Ascending aorta (tissue), 2 donors: ENCODE results near the gene ICA1L. TPM values are rescaled to one million over a fixed set of nuclear protein-coding genes. Genes with fewer than 3 reads are reported as not detected.
"Not testable (repeated sequence)": the region's sequence is repeated elsewhere in the genome, so short reads cannot be mapped to it uniquely, and the experiment has no call there.

Source experiments
- DNase-seq, 2 donors: peaks; one replicate each; pipeline ENCODE4 v3.0.0-alpha.2; 2019; ENCODE audit warnings: low spot score in 2 of 2
- H3K27ac ChIP-seq, 2 donors: fragments of 200-600 bp; sonication (generic); one replicate each; pipeline ENCODE4 v1.5.1; 2016 to 2017; ENCODE audit warnings: mild to moderate bottlenecking in 1 of 2
- H3K27me3 ChIP-seq: fragments of 200-600 bp; sonication (generic); one replicate; pipeline ENCODE4 v1.5.1; 2017
- H3K36me3 ChIP-seq, 2 donors: fragments of 200-600 bp; sonication (generic); one replicate each; pipeline ENCODE4 v1.5.1; 2016
- H3K4me1 ChIP-seq, 2 donors: fragments of 200-600 bp; sonication (generic); one replicate each; pipeline ENCODE4 v1.5.1; 2016 to 2017; ENCODE audit warnings: mild to moderate bottlenecking in 1 of 2
- H3K4me3 ChIP-seq, 2 donors: fragments of 200-600 bp; sonication (generic); one replicate each; pipeline ENCODE4 v1.5.1; 2016 to 2017; ENCODE audit warnings: mild to moderate bottlenecking in 1 of 2
- H3K9me3 ChIP-seq, 2 donors: fragments of 200-600 bp; sonication (generic); one replicate each; pipeline ENCODE4 v1.5.1; 2016
- intact Hi-C: fragments of 100-400 bp; cut with DNase I; formaldehyde crosslinking; loops from one replicate; pipeline ENCODE4 v1.15.1; 2023
- total RNA-seq: library from RNA; depleted of rRNA; stranded (reverse); fragments of >200 nt; gene quantifications from one replicate; pipeline ENCODE4 v1.1.0, GENCODE V29; 2016
- TF ChIP-seq, protein P1 (sequence below), 3 experiments: fragments of 200-600 bp in 2 of 3; fragments of 450-650 bp in 1 of 3; sonication (generic) in 2 of 3; IDR thresholded peaks; one replicate each; pipeline ENCODE4 v1.5.1; 2016 to 2019; ENCODE audit warnings: antibody characterized with exemption in 3 of 3, mild to moderate bottlenecking in 1 of 3, moderate library complexity in 1 of 3

The ICA1L gene
- total RNA-seq, 1 donor from 2014 or later, result 0.43 TPM

DNA sequence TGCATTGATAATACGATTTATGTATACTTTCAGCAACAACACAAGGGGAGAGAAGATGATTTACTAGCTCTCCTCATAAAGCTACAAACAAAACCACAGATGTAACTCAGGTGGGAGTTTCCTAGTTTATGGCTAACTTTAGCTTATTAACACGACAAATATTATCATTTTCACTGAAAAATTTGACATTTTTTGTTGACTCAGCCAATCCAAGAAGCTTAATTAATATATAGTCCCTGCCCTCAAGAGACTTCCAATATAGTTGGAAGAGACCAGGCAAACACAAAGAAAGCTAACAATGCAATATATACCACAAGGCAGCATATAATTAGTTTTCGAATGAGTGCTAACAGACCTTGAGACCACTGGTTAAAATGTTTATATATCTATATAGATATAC is 39.1 kb upstream of the ICA1L start:
- peaks cover 0 to 4% of the 10 kb centered on the region in 2 donors for H3K36me3 ChIP-seq
- no peaks in the 10 kb centered on the region for H3K9me3 ChIP-seq
- H3K4me1 ChIP-seq, result peaks cover 0 to 11% of the 10 kb centered on the region in 2 donors
- H3K27ac ChIP-seq, result peak overlapping the region in 1 of 2 donors; percentile 82
- no peak for DNase-seq
- intact Hi-C loops, result loop anchor here (5.0 kb wide), 2 partner anchors 102 to 278 kb away; partner anchors contain the start of genes FAM117B and NBEAL1
- TF ChIP-seq, protein P1, sequence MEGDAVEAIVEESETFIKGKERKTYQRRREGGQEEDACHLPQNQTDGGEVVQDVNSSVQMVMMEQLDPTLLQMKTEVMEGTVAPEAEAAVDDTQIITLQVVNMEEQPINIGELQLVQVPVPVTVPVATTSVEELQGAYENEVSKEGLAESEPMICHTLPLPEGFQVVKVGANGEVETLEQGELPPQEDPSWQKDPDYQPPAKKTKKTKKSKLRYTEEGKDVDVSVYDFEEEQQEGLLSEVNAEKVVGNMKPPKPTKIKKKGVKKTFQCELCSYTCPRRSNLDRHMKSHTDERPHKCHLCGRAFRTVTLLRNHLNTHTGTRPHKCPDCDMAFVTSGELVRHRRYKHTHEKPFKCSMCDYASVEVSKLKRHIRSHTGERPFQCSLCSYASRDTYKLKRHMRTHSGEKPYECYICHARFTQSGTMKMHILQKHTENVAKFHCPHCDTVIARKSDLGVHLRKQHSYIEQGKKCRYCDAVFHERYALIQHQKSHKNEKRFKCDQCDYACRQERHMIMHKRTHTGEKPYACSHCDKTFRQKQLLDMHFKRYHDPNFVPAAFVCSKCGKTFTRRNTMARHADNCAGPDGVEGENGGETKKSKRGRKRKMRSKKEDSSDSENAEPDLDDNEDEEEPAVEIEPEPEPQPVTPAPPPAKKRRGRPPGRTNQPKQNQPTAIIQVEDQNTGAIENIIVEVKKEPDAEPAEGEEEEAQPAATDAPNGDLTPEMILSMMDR (IDR thresholded peaks at IDR 0.05), result no peak
- peak overlapping the region; percentile 64 to 69 for H3K4me3 ChIP-seq
- no peaks in the 10 kb centered on the region for H3K27me3 ChIP-seq

DNA sequence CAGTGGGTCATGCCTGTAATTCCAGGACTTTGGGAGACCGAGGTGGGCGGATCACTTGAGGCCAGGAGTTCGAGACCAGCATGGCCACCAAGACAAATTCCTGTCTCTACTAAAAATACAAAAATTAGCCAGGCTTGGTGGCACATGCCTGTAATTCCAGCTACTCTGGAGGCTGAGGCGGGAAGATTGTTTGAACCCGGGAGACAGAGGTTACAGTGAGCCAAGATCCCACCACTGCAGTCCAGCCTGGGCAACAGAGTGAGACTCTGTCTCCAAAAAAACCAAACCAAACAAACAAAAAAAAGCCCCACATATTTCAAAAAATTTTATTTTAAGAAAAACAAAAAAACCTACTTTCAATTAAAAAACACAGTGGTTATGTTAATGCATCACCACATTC is 38.7 kb upstream of the ICA1L start:
- intact Hi-C loops, result loop anchor here (5.0 kb wide), 2 partner anchors 102 to 278 kb away; partner anchors contain the start of genes FAM117B and NBEAL1
- H3K9me3 ChIP-seq, result not testable (repeated sequence)
- H3K4me3 ChIP-seq, result peak overlapping the region; percentile 64 to 69

DNA sequence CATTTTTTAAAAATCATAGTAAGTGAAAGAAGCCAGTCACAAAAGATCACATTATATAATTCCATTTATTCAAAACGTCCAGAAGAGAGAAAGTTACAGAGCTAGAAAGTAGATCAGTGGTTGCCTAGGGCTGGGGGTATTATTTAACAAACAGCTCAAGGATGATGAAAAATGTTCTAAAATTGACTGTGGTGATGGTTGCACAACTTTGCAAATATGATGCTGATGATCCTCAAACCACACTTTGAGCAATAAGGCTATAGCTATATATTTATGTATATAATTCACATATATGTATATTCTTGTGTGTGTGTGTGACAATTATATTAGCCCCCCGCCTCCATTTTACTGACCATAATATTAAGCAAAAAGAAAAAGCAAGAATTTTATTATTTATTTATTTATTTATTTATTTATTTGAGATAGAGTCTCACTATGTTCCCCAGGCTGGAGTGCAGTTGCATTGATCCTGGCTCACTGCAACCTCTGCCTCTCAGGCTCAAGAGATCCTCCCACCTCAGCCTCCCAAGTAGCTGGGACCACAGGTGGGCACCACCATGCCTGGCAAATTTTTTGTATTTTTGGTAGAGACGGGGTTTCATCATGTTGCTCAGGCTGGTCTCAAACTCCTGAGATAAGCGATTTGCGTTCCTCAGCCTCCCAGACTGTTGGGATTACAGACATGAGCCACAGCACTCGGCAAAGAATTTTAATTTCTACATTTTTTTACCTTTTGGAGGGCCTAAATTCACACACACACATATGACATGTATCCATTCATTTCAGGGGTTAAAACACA is 38.0 kb upstream of the ICA1L start:
- Histone ChIP-seq H3K4me3 (no peak overlapping the region), H3K36me3 (peaks cover 0 to 7% of the 10 kb centered on the region in 2 donors), H3K27me3 (no peaks in the 10 kb centered on the region), H3K27ac (no peak overlapping the region), H3K9me3 (no peaks in the 10 kb centered on the region), H3K4me1 (peaks cover 0 to 11% of the 10 kb centered on the region in 2 donors)
- TF ChIP-seq, protein P1 (IDR thresholded peaks at IDR 0.05), result no peak
- no peak for DNase-seq
- intact Hi-C loops, result loop anchor here (5.0 kb wide), 2 partner anchors 103 to 277 kb away; partner anchors contain the start of genes FAM117B and NBEAL1

More for the DNA sequence above, 38.7 kb upstream of the ICA1L start:
- not testable (repeated sequence) for DNase-seq, H3K27me3 ChIP-seq, H3K36me3 ChIP-seq, H3K27ac ChIP-seq
- H3K4me1 ChIP-seq, result peaks cover 0 to 11% of the 10 kb centered on the region in 2 donors

DNA sequence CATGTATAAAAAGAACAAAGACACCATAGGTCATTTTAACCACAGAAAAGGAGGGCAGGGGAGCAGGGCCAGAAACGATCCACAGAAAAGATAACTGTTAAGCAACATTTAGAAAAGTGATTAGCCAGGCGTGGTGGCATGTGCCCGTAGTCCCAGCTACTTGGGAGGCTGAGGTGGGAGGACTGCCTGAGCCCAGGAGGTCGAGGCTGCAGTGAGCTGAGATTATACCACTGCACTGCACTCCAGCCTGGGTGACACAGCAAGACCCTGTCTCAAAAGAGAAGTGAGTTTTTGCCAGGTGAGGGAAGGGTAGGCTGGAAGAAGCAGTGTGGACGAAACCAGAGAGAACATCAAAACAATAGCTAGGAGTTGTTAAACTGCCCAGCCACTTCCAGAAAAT is 36.6 kb upstream of the ICA1L start:
- H3K9me3 ChIP-seq, result no peaks in the 10 kb centered on the region
- DNase-seq, result no peak
- H3K27ac ChIP-seq, result no peak overlapping the region
- TF ChIP-seq, protein P1 (IDR thresholded peaks at IDR 0.05), result no peak
- peaks cover 0 to 7% of the 10 kb centered on the region in 2 donors for H3K36me3 ChIP-seq
- H3K4me1 ChIP-seq, result peaks cover 0 to 11% of the 10 kb centered on the region in 2 donors
- H3K27me3 ChIP-seq, result no peaks in the 10 kb centered on the region
- no peak overlapping the region for H3K4me3 ChIP-seq
- intact Hi-C loops, result no loop called here

DNA sequence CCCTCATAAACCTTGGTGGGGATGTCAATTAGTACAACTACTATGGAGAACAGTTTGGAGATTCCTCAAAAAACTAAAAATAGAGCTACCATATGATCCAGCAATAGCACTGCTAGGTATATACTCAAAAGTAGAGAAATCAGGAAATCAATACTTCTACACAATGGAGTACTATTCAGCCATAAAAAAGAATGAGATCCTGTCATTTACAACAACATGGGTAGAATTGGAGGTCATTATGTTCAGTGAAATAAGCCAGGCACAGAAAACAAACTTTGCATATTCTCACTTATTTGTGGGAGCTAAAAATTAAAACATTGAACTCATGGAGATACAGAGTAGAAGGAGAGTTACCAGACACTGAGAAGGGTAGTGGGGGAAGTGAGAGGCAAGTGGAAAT is 33.9 kb upstream of the ICA1L start:
- H3K4me1 ChIP-seq, intact Hi-C loops, DNase-seq, H3K9me3 ChIP-seq, H3K4me3 ChIP-seq, H3K27me3 ChIP-seq, H3K27ac ChIP-seq: not testable (repeated sequence)
- peaks cover 0 to 11% of the 10 kb centered on the region in 2 donors for H3K36me3 ChIP-seq

DNA sequence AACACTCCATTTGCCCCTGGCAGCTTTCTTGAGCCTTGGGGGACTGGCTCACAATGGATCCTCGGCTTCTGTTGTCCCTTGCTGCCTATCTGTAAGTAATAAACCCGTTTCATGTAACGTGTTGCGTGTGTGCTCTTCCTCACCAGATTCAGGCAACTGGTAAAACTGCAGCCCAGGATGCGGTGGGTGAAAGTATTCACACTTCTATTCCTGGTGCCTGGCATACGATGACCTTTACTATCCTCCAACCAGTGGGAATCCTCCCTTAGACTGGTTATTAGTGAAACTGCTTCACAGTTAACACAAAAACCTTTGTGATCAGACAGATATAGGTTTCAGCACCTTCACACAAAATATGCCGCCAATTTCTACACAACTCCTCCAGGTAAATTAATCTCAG is 13.6 kb upstream of the ICA1L start:
- peaks cover 6 to 29% of the 10 kb centered on the region in 2 donors for H3K36me3 ChIP-seq
- no peaks in the 10 kb centered on the region for H3K27me3 ChIP-seq
- DNase-seq, result no peak
- H3K4me3 ChIP-seq, result no peak overlapping the region
- TF ChIP-seq, protein P1 (IDR thresholded peaks at IDR 0.05), result no peak
- H3K9me3 ChIP-seq, result no peaks in the 10 kb centered on the region
- intact Hi-C loops, result no loop called here
- H3K4me1 ChIP-seq, result no peaks in the 10 kb centered on the region
- H3K27ac ChIP-seq, result no peak overlapping the region
